CD14-positive monocyte (primary cell): ENCODE data around the gene RANBP3. TPM values are rescaled to one million over a fixed set of nuclear protein-coding genes. Genes with fewer than 3 reads are reported as not detected.

ENCODE experiments used
- DNase-seq, 3 donors: peaks; one replicate each; pipeline ENCODE4 v3.0.0-alpha.2; 2011 to 2022
- H2AFZ ChIP-seq: 2 replicates; pipeline ENCODE4 v1.6.0; 2012; ENCODE audit warnings: mild to moderate bottlenecking, low read depth, low read length, inconsistent platforms; ENCODE audit not compliant: insufficient read depth, poor library complexity, severe bottlenecking
- H3K27ac ChIP-seq, 2 donors: 1 replicate in 1 of 2; 2 replicates in 1 of 2; pipeline ENCODE4 v1.5.1; 2012 to 2013; ENCODE audit warnings: low read length in 2 of 2, control low read depth in 1 of 2, inconsistent platforms in 1 of 2, low read depth in 1 of 2, mild to moderate bottlenecking in 1 of 2
- H3K27me3 ChIP-seq, 2 donors: one replicate each; pipeline versions ENCODE4 v1.6.0 to v1.6.1; 2011 to 2013; ENCODE audit warnings: low read length in 2 of 2; ENCODE audit not compliant: control insufficient read depth in 2 of 2, insufficient read depth in 2 of 2
- H3K36me3 ChIP-seq, 2 donors: replicated peaks in 1 of 2; 1 replicate in 1 of 2; 2 replicates in 1 of 2; pipeline versions ENCODE4 v1.5.1 to v1.6.1; 2012 to 2013; ENCODE audit warnings: low read length in 2 of 2, control low read depth in 1 of 2, inconsistent platforms in 1 of 2, mild to moderate bottlenecking in 1 of 2; ENCODE audit not compliant: insufficient read depth in 2 of 2, control insufficient read depth in 1 of 2
- H3K4me1 ChIP-seq, 2 donors: 1 replicate in 1 of 2; 2 replicates in 1 of 2; pipeline versions ENCODE4 v1.5.1 to v1.6.1; 2012 to 2013; ENCODE audit warnings: low read length in 2 of 2, control low read depth in 1 of 2, inconsistent platforms in 1 of 2, mild to moderate bottlenecking in 1 of 2, moderate library complexity in 1 of 2; ENCODE audit not compliant: insufficient read depth in 2 of 2, control insufficient read depth in 1 of 2
- H3K4me2 ChIP-seq: replicated peaks from 2 replicates; pipeline ENCODE3; 2012; ENCODE audit warnings: low read length, moderate library complexity, mild to moderate bottlenecking; ENCODE audit not compliant: poor library complexity, severe bottlenecking; ENCODE audit errors: extremely low read depth
- H3K4me3 ChIP-seq, 3 experiments: fragments of 200-600 bp in 1 of 3; sonication (generic) in 1 of 3; replicated peaks in 1 of 3; 1 replicate in 2 of 3; 2 replicates in 1 of 3; pipeline ENCODE4 v1.5.1; 2011 to 2013; ENCODE audit warnings: low read length in 3 of 3, mild to moderate bottlenecking in 3 of 3, control low read depth in 2 of 3, low read depth in 2 of 3, inconsistent platforms in 1 of 3, moderate library complexity in 1 of 3
- H3K79me2 ChIP-seq: 2 replicates; pipeline ENCODE4 v1.6.0; 2012; ENCODE audit warnings: mild to moderate bottlenecking, control low read depth, inconsistent platforms, low read length, moderate library complexity; ENCODE audit not compliant: insufficient read depth
- H3K9ac ChIP-seq: 2 replicates; pipeline ENCODE4 v1.6.0; 2017; ENCODE audit warnings: low read length, mild to moderate bottlenecking; ENCODE audit not compliant: insufficient read depth, poor library complexity, severe bottlenecking
- H3K9me3 ChIP-seq, 2 donors: replicated peaks in 1 of 2; 1 replicate in 1 of 2; 2 replicates in 1 of 2; pipeline versions ENCODE4 v1.5.1 to v1.6.1; 2012 to 2013; ENCODE audit warnings: low read length in 2 of 2, control low read depth in 1 of 2; ENCODE audit not compliant: control insufficient read depth in 1 of 2, insufficient read depth in 1 of 2
- H4K20me1 ChIP-seq: 2 replicates; pipeline ENCODE4 v1.6.0; 2012; ENCODE audit warnings: mild to moderate bottlenecking, low read length, control low read depth, moderate library complexity; ENCODE audit not compliant: insufficient read depth
- H3K27ac Mint-ChIP-seq, 7 donors: one replicate each; pipeline ENCODE4 v1.8.0; 2020; ENCODE audit warnings: mild to moderate bottlenecking in 7 of 7, mixed read lengths in 7 of 7, moderate library complexity in 6 of 7, inconsistent platforms in 2 of 7
- H3K27me3 Mint-ChIP-seq, 3 donors: one replicate each; pipeline ENCODE4 v1.8.0; 2021 to 2022; ENCODE audit warnings: low read depth in 3 of 3, mild to moderate bottlenecking in 3 of 3, mixed read lengths in 3 of 3, moderate library complexity in 3 of 3, inconsistent platforms in 1 of 3
- H3K36me3 Mint-ChIP-seq, 2 donors: one replicate each; pipeline ENCODE4 v1.8.0; 2020; ENCODE audit warnings: mixed read lengths in 2 of 2, inconsistent platforms in 1 of 2, mild to moderate bottlenecking in 1 of 2
- H3K4me1 Mint-ChIP-seq: one replicate; pipeline ENCODE4 v1.8.0; 2020; ENCODE audit warnings: mild to moderate bottlenecking, mixed read lengths
- H3K4me3 Mint-ChIP-seq, 2 donors: one replicate each; pipeline ENCODE4 v1.8.0; 2020; ENCODE audit warnings: mild to moderate bottlenecking in 2 of 2, mixed read lengths in 2 of 2, moderate library complexity in 1 of 2
- H3K9me3 Mint-ChIP-seq, 7 donors: one replicate each; pipeline ENCODE4 v1.8.0; 2020 to 2022; ENCODE audit warnings: mixed read lengths in 7 of 7, mild to moderate bottlenecking in 6 of 7, moderate library complexity in 6 of 7, inconsistent platforms in 2 of 7
- CTCF ChIP-seq: fragments of 200-600 bp; IDR thresholded peaks from one replicate; pipeline ENCODE4 v1.8.0; 2022; ENCODE audit warnings: antibody characterized with exemption, mild to moderate bottlenecking
- WGBS: methylation state at CpG from one replicate; pipeline ENCODE4 v1.1.5; 2013; ENCODE audit warnings: missing lambda C conversion rate; ENCODE audit not compliant: insufficient coverage; 5-methylcytosine and 5-hydroxymethylcytosine counted together
- intact Hi-C, 2 donors: fragments of 100-400 bp; cut with micrococcal nuclease; formaldehyde crosslinking; loops; one replicate each; pipeline versions ENCODE4 v1.15.0 to v1.15.1; 2023
- polyA plus RNA-seq, 3 donors: library from polyadenylated mRNA; depleted of rRNA in 1 of 3; unstranded in 2 of 3; stranded (reverse) in 1 of 3; fragments of 300-500 nt in 2 of 3; fragments of >200 nt in 1 of 3; fragmentation: Illumina TruSeq in 2 of 3; gene quantifications; 1 replicate in 2 of 3; 2 replicates in 1 of 3; pipeline ENCODE4 v1.2.3, GENCODE V29; 2012 to 2021

RANBP3 gene
- polyA plus RNA-seq, 3 donors = 4.5 to 49.5 (median 8.1) TPM

GRCh38 chr19:5953030-5953589, 24.8 kb downstream of the RANBP3 start:
- no peak for TF ChIP-seq CTCF
- Histone ChIP-seq H3K4me1 (peaks cover 49 to 50% of the 10 kb centered on the region in 2 donors), H3K4me2 (peak overlapping the region; percentile 46), H3K9me3 (no peaks in the 10 kb centered on the region), H4K20me1 (peaks cover 79% of the 10 kb centered on the region), H3K9ac (no peak overlapping the region), H3K27me3 (no peaks in the 10 kb centered on the region), H2AFZ (no peak overlapping the region), H3K4me3 (peak overlapping the region in 1 of 3 experiments; percentile 39), H3K27ac (peak overlapping the region in 1 of 2 donors; percentile 70), H3K79me2 (peaks cover 95% of the 10 kb centered on the region), H3K36me3 (peaks cover 8 to 31% of the 10 kb centered on the region in 2 donors)
- peak overlapping the region; percentile 57 to 91 (median 88) for H3K27ac Mint-ChIP-seq
- no peaks in the 10 kb centered on the region for H3K9me3 Mint-ChIP-seq
- H3K27me3 Mint-ChIP-seq = peaks cover 0 to 5% (median 0%) of the 10 kb centered on the region in 3 donors
- intact Hi-C loops = no loop called here
- peaks cover 64% of the 10 kb centered on the region for H3K4me1 Mint-ChIP-seq
- 51% methylated on average over 3 of the region's 5 CpGs for WGBS
- H3K36me3 Mint-ChIP-seq = peaks cover 29 to 30% of the 10 kb centered on the region in 2 donors
- peak overlapping the region; percentile 58 to 63 for H3K4me3 Mint-ChIP-seq
- peak; percentile 32 to 52 (median 50) for DNase-seq

- no peak for DNase-seq
- 85% methylated on average over 10 of the region's 18 CpGs for WGBS
- Histone ChIP-seq H3K27me3 (no peaks in the 10 kb centered on the region), H3K4me1 (peaks cover 56 to 57% of the 10 kb centered on the region in 2 donors), H3K9me3 (no peaks in the 10 kb centered on the region), H3K4me3 (peak overlapping the region in 1 of 3 experiments; percentile 58), H3K4me2 (peak overlapping the region; percentile 72), H4K20me1 (peaks cover 72% of the 10 kb centered on the region), H3K9ac (peak overlapping the region; percentile 29), H2AFZ (no peak overlapping the region), H3K36me3 (peaks cover 8 to 24% of the 10 kb centered on the region in 2 donors), H3K79me2 (peaks cover 88% of the 10 kb centered on the region), H3K27ac (peak overlapping the region; percentile 56 to 70)
- H3K27me3 Mint-ChIP-seq = peaks cover 0 to 5% (median 0%) of the 10 kb centered on the region in 3 donors
- no peaks in the 10 kb centered on the region for H3K9me3 Mint-ChIP-seq
- no peak overlapping the region for H3K4me3 Mint-ChIP-seq
- peaks cover 71% of the 10 kb centered on the region for H3K4me1 Mint-ChIP-seq
- peak overlapping the region; percentile 57 to 91 (median 88) for H3K27ac Mint-ChIP-seq
- TF ChIP-seq CTCF = no peak
- H3K36me3 Mint-ChIP-seq = peaks cover 27 to 28% of the 10 kb centered on the region in 2 donors
- intact Hi-C loops = no loop called here
Observed at GRCh38 chr19:5952193-5953029, 25.5 kb downstream of the RANBP3 start.
